ENCODE data around the gene HAUS7.

DNA sequence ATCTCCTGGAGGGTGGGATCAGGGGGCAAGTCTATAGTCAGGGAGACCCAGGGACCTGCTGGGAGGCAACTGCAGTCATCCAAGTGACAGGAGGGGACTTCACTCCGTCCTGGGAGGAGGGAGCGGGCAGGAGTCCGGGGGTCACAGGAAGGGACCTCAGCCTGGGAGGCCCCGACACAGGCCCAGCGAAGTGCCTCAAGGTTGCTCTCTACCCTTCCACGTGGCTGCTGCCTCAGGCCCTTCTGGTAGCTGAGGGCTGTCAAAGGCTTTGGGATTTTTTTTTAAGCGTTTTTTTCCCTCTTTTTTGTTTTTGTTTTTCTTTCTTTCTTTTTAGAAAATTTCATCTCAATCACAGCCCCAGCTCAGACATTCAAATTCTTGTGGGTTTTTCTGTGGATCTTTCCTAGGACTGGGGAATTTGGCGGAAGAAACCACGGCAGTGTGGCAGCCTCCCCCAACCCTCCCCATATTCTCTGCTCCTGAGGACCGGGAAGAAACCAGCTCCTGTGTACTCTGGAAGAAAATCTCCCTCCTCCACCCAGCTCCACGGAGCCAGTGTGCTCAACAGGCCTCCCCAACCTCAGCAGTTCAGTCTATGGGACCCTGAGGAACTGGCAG, 1.4 kb upstream of the HAUS7 start:
- TF ChIP-seq POLR2AphosphoS5 (IDR thresholded peaks at IDR 0.05; ENCODE audit: low read depth, low read length), result no peak
- TF ChIP-seq TAF1 (IDR thresholded peaks at IDR 0.05; ENCODE audit: borderline replicate concordance, insufficient read depth, low read length), result no peak
- TF ChIP-seq SIN3A (IDR thresholded peaks at IDR 0.05; ENCODE audit: borderline replicate concordance, insufficient read depth, low read length), result no peak
- TF ChIP-seq, protein P1, sequence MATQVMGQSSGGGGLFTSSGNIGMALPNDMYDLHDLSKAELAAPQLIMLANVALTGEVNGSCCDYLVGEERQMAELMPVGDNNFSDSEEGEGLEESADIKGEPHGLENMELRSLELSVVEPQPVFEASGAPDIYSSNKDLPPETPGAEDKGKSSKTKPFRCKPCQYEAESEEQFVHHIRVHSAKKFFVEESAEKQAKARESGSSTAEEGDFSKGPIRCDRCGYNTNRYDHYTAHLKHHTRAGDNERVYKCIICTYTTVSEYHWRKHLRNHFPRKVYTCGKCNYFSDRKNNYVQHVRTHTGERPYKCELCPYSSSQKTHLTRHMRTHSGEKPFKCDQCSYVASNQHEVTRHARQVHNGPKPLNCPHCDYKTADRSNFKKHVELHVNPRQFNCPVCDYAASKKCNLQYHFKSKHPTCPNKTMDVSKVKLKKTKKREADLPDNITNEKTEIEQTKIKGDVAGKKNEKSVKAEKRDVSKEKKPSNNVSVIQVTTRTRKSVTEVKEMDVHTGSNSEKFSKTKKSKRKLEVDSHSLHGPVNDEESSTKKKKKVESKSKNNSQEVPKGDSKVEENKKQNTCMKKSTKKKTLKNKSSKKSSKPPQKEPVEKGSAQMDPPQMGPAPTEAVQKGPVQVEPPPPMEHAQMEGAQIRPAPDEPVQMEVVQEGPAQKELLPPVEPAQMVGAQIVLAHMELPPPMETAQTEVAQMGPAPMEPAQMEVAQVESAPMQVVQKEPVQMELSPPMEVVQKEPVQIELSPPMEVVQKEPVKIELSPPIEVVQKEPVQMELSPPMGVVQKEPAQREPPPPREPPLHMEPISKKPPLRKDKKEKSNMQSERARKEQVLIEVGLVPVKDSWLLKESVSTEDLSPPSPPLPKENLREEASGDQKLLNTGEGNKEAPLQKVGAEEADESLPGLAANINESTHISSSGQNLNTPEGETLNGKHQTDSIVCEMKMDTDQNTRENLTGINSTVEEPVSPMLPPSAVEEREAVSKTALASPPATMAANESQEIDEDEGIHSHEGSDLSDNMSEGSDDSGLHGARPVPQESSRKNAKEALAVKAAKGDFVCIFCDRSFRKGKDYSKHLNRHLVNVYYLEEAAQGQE (IDR thresholded peaks at IDR 0.05; ENCODE audit: insufficient read depth in 1 of 2, low read depth in 2 of 2, low read length in 2 of 2), result no peak
